Fibroblast of villous mesenchyme (primary cell): ENCODE data around the gene BMP7. TPM values are rescaled to one million over a fixed set of nuclear protein-coding genes. Genes with fewer than 3 reads are reported as not detected.

Experiments
- DNase-seq: peaks from one replicate; pipeline ENCODE4 v3.0.0-alpha.2; 2010; ENCODE audit warnings: low read depth
- H3K4me3 ChIP-seq: 2 replicates; pipeline ENCODE4 v1.5.1; 2011; ENCODE audit warnings: low read depth, mild to moderate bottlenecking, low read length
- CTCF ChIP-seq: IDR thresholded peaks from 2 replicates; pipeline ENCODE4 v1.5.1; 2012; ENCODE audit warnings: low read depth, mild to moderate bottlenecking, low read length; ENCODE audit not compliant: insufficient read depth
- total RNA-seq: library from RNA; depleted of rRNA; stranded (reverse); fragments of >200 nt; gene quantifications from 2 replicates; pipeline ENCODE4 v1.2.3, GENCODE V29; 2012

BMP7 gene
- total RNA-seq, 1 donor, result not detected

- no peak overlapping the region for H3K4me3 ChIP-seq
- DNase-seq, result peak; percentile 29
- TF ChIP-seq CTCF, result no peak
Observed at GRCh38 chr20:57148263-57148662, 118.2 kb downstream of the BMP7 start.

- TF ChIP-seq CTCF, result no peak
- no peak for DNase-seq
- no peak overlapping the region for H3K4me3 ChIP-seq
Observed at GRCh38 chr20:57147185-57147584, 119.3 kb downstream of the BMP7 start.

- no peak for TF ChIP-seq CTCF
- H3K4me3 ChIP-seq, result no peak overlapping the region
- no peak for DNase-seq
Observed at GRCh38 chr20:57146155-57146554, 120.3 kb downstream of the BMP7 start.

GRCh38 chr20:57145089-57145631 lies 121.3 kb downstream of the BMP7 start:
- no peak for TF ChIP-seq CTCF
- no peak for DNase-seq
- H3K4me3 ChIP-seq, result no peak overlapping the region

GRCh38 chr20:57143173-57143572 lies 123.3 kb downstream of the BMP7 start:
- no peak for TF ChIP-seq CTCF
- DNase-seq, result no peak
- H3K4me3 ChIP-seq, result no peak overlapping the region

GRCh38 chr20:57142667-57143066 lies 123.8 kb downstream of the BMP7 start:
- TF ChIP-seq CTCF, result no peak

GRCh38 chr20:57141492-57141891 lies 124.9 kb downstream of the BMP7 start:
- no peak overlapping the region for H3K4me3 ChIP-seq
- TF ChIP-seq CTCF, result no peak
- DNase-seq, result no peak

More at GRCh38 chr20:57142667-57143066, 123.8 kb downstream of the BMP7 start:
- H3K4me3 ChIP-seq, result no peak overlapping the region
- DNase-seq, result no peak
